Naive B cell (primary cell): Measurements from ENCODE around the gene ZNF839. TPM values are rescaled to one million over a fixed set of nuclear protein-coding genes. Genes with fewer than 3 reads are reported as not detected.

Source experiments
- ATAC-seq, 2 donors: fragments of 150-1000 bp; cut with Tn5 transposase; 2 replicates each; pipeline ENCODE4 v1.10.0; 2021; ENCODE audit warnings: low read depth in 2 of 2, mild to moderate bottlenecking in 2 of 2, moderate library complexity in 2 of 2
- DNase-seq: peaks from one replicate; pipeline ENCODE4 v3.0.0; 2022
- H3K27ac Mint-ChIP-seq, 6 donors: one replicate each; pipeline ENCODE4 v1.8.0; 2020 to 2022; ENCODE audit warnings: mild to moderate bottlenecking in 6 of 6, mixed read lengths in 6 of 6, moderate library complexity in 5 of 6, inconsistent platforms in 2 of 6
- H3K27me3 Mint-ChIP-seq, 3 donors: one replicate each; pipeline ENCODE4 v1.8.0; 2021 to 2022; ENCODE audit warnings: mixed read lengths in 3 of 3, mild to moderate bottlenecking in 1 of 3
- H3K36me3 Mint-ChIP-seq, 2 donors: one replicate each; pipeline ENCODE4 v1.8.0; 2020 to 2022; ENCODE audit warnings: mixed read lengths in 2 of 2, inconsistent platforms in 1 of 2, mild to moderate bottlenecking in 1 of 2
- H3K4me1 Mint-ChIP-seq, 3 donors: one replicate each; pipeline ENCODE4 v1.8.0; 2020 to 2022; ENCODE audit warnings: mixed read lengths in 3 of 3, inconsistent platforms in 1 of 3, mild to moderate bottlenecking in 1 of 3, moderate library complexity in 1 of 3
- H3K4me3 Mint-ChIP-seq, 8 donors: one replicate each; pipeline ENCODE4 v1.8.0; 2020 to 2022; ENCODE audit warnings: mild to moderate bottlenecking in 8 of 8, mixed read lengths in 8 of 8, moderate library complexity in 8 of 8, inconsistent platforms in 2 of 8
- H3K9me3 Mint-ChIP-seq, 7 donors: one replicate each; pipeline ENCODE4 v1.8.0; 2020 to 2022; ENCODE audit warnings: mixed read lengths in 7 of 7, mild to moderate bottlenecking in 5 of 7, inconsistent platforms in 2 of 7, moderate library complexity in 1 of 7
- polyA plus RNA-seq, 6 donors: library from polyadenylated mRNA; unstranded; fragments of 300-500 nt; fragmentation: Illumina TruSeq; gene quantifications; one replicate each; pipeline ENCODE4 v1.2.3, GENCODE V29; 2021; ENCODE audit warnings: low read depth in 6 of 6

The ZNF839 gene
- polyA plus RNA-seq, 6 donors from 2014 or later: 4.5 to 10.5 (median 5.6) TPM

- DNase-seq (no peak), ATAC-seq (no peak)
- Mint-ChIP-seq H3K27me3 (no peaks in the 10 kb centered on the region), H3K9me3 (no peaks in the 10 kb centered on the region), H3K4me1 (peaks cover 20 to 36% (median 25%) of the 10 kb centered on the region in 3 donors), H3K27ac (no peak overlapping the region), H3K36me3 (no peaks in the 10 kb centered on the region), H3K4me3 (no peak overlapping the region)
These were observed 39.8 kb downstream of the ZNF839 start for GRCh38 chr14:102359341-102359740.

- Mint-ChIP-seq H3K36me3 (no peaks in the 10 kb centered on the region), H3K27me3 (no peaks in the 10 kb centered on the region), H3K9me3 (no peaks in the 10 kb centered on the region), H3K4me1 (peaks cover 20 to 36% (median 25%) of the 10 kb centered on the region in 3 donors), H3K4me3 (peak overlapping the region in 1 of 8 donors; percentile 63), H3K27ac (peak overlapping the region in 2 of 6 donors; percentile 15 to 71)
- DNase-seq (no peak), ATAC-seq (no peak)
These were observed 40.8 kb downstream of the ZNF839 start for GRCh38 chr14:102360388-102360787.

GRCh38 chr14:102362084-102362483, 42.5 kb downstream of the ZNF839 start:
- Mint-ChIP-seq H3K4me3 (peak overlapping the region in 6 of 8 donors; percentile 90 to 100 (median 96)), H3K9me3 (no peaks in the 10 kb centered on the region)
- peak; percentile 8 for DNase-seq

GRCh38 chr14:102362545-102363181, 43.1 kb downstream of the ZNF839 start, which contains the start of the genes CINP and TECPR2:
Gene CINP (minus strand): TSS chr14:102362890. CDS start chr14:102362851, 39 bp downstream.
Gene TECPR2 (plus strand): TSS chr14:102362941. CDS start chr14:102376722, 13,781 bp downstream.
- no peaks in the 10 kb centered on the region for H3K9me3 Mint-ChIP-seq
- no peaks in the 10 kb centered on the region for H3K36me3 Mint-ChIP-seq
- DNase-seq (peak; percentile 92), ATAC-seq (peak; percentile 95)
- no peaks in the 10 kb centered on the region for H3K27me3 Mint-ChIP-seq
- H3K27ac Mint-ChIP-seq: peak within 1 kb of the TSS in 5 of 6 donors; percentile 95 to 98 (median 97)
- peak within 1 kb of the TSS in 6 of 8 donors; percentile 90 to 100 (median 96) for H3K4me3 Mint-ChIP-seq
- peaks cover 21 to 36% (median 25%) of the 10 kb centered on the region in 3 donors for H3K4me1 Mint-ChIP-seq

More at GRCh38 chr14:102362084-102362483, 42.5 kb downstream of the ZNF839 start:
- Mint-ChIP-seq H3K27ac (peak overlapping the region in 5 of 6 donors; percentile 57 to 98 (median 97)), H3K4me1 (peaks cover 20 to 36% (median 25%) of the 10 kb centered on the region in 3 donors), H3K27me3 (no peaks in the 10 kb centered on the region), H3K36me3 (no peaks in the 10 kb centered on the region)
- no peak for ATAC-seq

- Mint-ChIP-seq H3K27ac (peak overlapping the region in 5 of 6 donors; percentile 90 to 97 (median 94)), H3K4me1 (peaks cover 26 to 33% (median 26%) of the 10 kb centered on the region in 3 donors), H3K27me3 (no peaks in the 10 kb centered on the region), H3K9me3 (no peaks in the 10 kb centered on the region), H3K36me3 (no peaks in the 10 kb centered on the region), H3K4me3 (no peak overlapping the region)
- ATAC-seq: peak; percentile 27 to 29
- no peak for DNase-seq
These were observed 43.8 kb downstream of the ZNF839 start for GRCh38 chr14:102363182-102363943.

- Mint-ChIP-seq H3K27ac (peak overlapping the region in 4 of 6 donors; percentile 14 to 80 (median 43)), H3K36me3 (no peaks in the 10 kb centered on the region), H3K4me3 (no peak overlapping the region), H3K9me3 (no peaks in the 10 kb centered on the region), H3K27me3 (no peaks in the 10 kb centered on the region), H3K4me1 (peaks cover 10 to 17% (median 16%) of the 10 kb centered on the region in 3 donors)
- ATAC-seq: no peak
- DNase-seq: no peak
These were observed 50.8 kb downstream of the ZNF839 start for GRCh38 chr14:102370305-102370809.

GRCh38 chr14:102371361-102371760, 51.8 kb downstream of the ZNF839 start:
- ATAC-seq (no peak), DNase-seq (no peak)
- H3K4me1 Mint-ChIP-seq: peaks cover 16 to 17% (median 17%) of the 10 kb centered on the region in 3 donors
- H3K4me3 Mint-ChIP-seq: no peak overlapping the region
- H3K27me3 Mint-ChIP-seq: no peaks in the 10 kb centered on the region
- H3K9me3 Mint-ChIP-seq: no peaks in the 10 kb centered on the region
- H3K27ac Mint-ChIP-seq: no peak overlapping the region
- H3K36me3 Mint-ChIP-seq: no peaks in the 10 kb centered on the region

- Mint-ChIP-seq H3K4me3 (no peak overlapping the region), H3K27me3 (no peaks in the 10 kb centered on the region), H3K4me1 (peaks cover 10 to 17% (median 13%) of the 10 kb centered on the region in 3 donors), H3K36me3 (no peaks in the 10 kb centered on the region), H3K27ac (no peak overlapping the region), H3K9me3 (no peaks in the 10 kb centered on the region)
- DNase-seq (no peak), ATAC-seq (no peak)
These were observed 53.6 kb downstream of the ZNF839 start for GRCh38 chr14:102373110-102373509.

GRCh38 chr14:102374264-102374663, 54.7 kb downstream of the ZNF839 start:
- no peaks in the 10 kb centered on the region for H3K27me3 Mint-ChIP-seq
- DNase-seq (no peak), ATAC-seq (no peak)
- H3K9me3 Mint-ChIP-seq: no peaks in the 10 kb centered on the region
- H3K4me1 Mint-ChIP-seq: peaks cover 7 to 12% (median 9%) of the 10 kb centered on the region in 3 donors
- no peak overlapping the region for H3K27ac Mint-ChIP-seq
- no peak overlapping the region for H3K4me3 Mint-ChIP-seq
- no peaks in the 10 kb centered on the region for H3K36me3 Mint-ChIP-seq

GRCh38 chr14:102375119-102375518, 55.6 kb downstream of the ZNF839 start:
- Mint-ChIP-seq H3K9me3 (no peaks in the 10 kb centered on the region), H3K27me3 (no peaks in the 10 kb centered on the region), H3K4me3 (no peak overlapping the region), H3K27ac (peak overlapping the region in 1 of 6 donors; percentile 84), H3K4me1 (peaks cover 4 to 11% (median 9%) of the 10 kb centered on the region in 3 donors), H3K36me3 (no peaks in the 10 kb centered on the region)
- no peak for DNase-seq
- no peak for ATAC-seq

GRCh38 chr14:102377696-102378095, 58.1 kb downstream of the ZNF839 start:
- no peak for ATAC-seq
- peaks cover 0 to 6% (median 0%) of the 10 kb centered on the region in 3 donors for H3K4me1 Mint-ChIP-seq
- no peaks in the 10 kb centered on the region for H3K27me3 Mint-ChIP-seq
- H3K36me3 Mint-ChIP-seq: no peaks in the 10 kb centered on the region
- DNase-seq: no peak
- no peak overlapping the region for H3K4me3 Mint-ChIP-seq
- no peak overlapping the region for H3K27ac Mint-ChIP-seq
- no peaks in the 10 kb centered on the region for H3K9me3 Mint-ChIP-seq

- Mint-ChIP-seq H3K9me3 (no peaks in the 10 kb centered on the region), H3K4me3 (no peak overlapping the region), H3K27ac (no peak overlapping the region), H3K27me3 (no peaks in the 10 kb centered on the region), H3K36me3 (no peaks in the 10 kb centered on the region), H3K4me1 (peaks cover 0 to 6% (median 0%) of the 10 kb centered on the region in 3 donors)
- ATAC-seq (no peak), DNase-seq (no peak)
These were observed 59.3 kb downstream of the ZNF839 start for GRCh38 chr14:102378830-102379229.

GRCh38 chr14:102387086-102387485, 67.5 kb downstream of the ZNF839 start:
- H3K9me3 Mint-ChIP-seq: no peaks in the 10 kb centered on the region
- H3K27ac Mint-ChIP-seq: no peak overlapping the region
- H3K4me3 Mint-ChIP-seq: no peak overlapping the region
- DNase-seq (no peak), ATAC-seq (no peak)
- no peaks in the 10 kb centered on the region for H3K36me3 Mint-ChIP-seq
- no peaks in the 10 kb centered on the region for H3K27me3 Mint-ChIP-seq
- H3K4me1 Mint-ChIP-seq: peaks cover 0 to 4% (median 0%) of the 10 kb centered on the region in 3 donors
